HS-27A (cell line): ENCODE results near the gene MCMBP.
"Not testable (repeated sequence)": the region's sequence is repeated elsewhere in the genome, so short reads cannot be mapped to it uniquely, and the experiment has no call there.

Experiments used
- DNase-seq: peaks from one replicate; pipeline ENCODE4 v3.0.0-alpha.2; 2012; ENCODE audit warnings: low read depth, missing footprints

The MCMBP gene

GRCh38 chr10:119872610-119872859 is at the start of gene MCMBP:
Gene MCMBP (minus strand): TSS chr10:119872843. CDS start chr10:119872584, 259 bp downstream.
- DNase-seq, result no peak

GRCh38 chr10:119919826-119920225 is 47.2 kb upstream of the MCMBP start:
- no peak for DNase-seq

GRCh38 chr10:119919271-119919670 is 46.6 kb upstream of the MCMBP start:
- DNase-seq, result no peak

GRCh38 chr10:119917777-119918176 is 45.1 kb upstream of the MCMBP start:
- DNase-seq, result no peak

GRCh38 chr10:119910689-119911088 is 38.0 kb upstream of the MCMBP start:
- no peak for DNase-seq

GRCh38 chr10:119908166-119908565 is 35.5 kb upstream of the MCMBP start:
- DNase-seq, result no peak

GRCh38 chr10:119907695-119908094 is 35.1 kb upstream of the MCMBP start:
- DNase-seq, result not testable (repeated sequence)

- no peak for DNase-seq
Measured at GRCh38 chr10:119903946-119904666, 31.5 kb upstream of the MCMBP start.

- DNase-seq, result no peak
Measured at GRCh38 chr10:119898577-119898976, 25.9 kb upstream of the MCMBP start.

GRCh38 chr10:119896937-119897770 is 24.5 kb upstream of the MCMBP start:
- DNase-seq, result no peak

- no peak for DNase-seq
Measured at GRCh38 chr10:119896061-119896655, 23.5 kb upstream of the MCMBP start.

GRCh38 chr10:119893845-119894427 is 21.3 kb upstream of the MCMBP start:
- DNase-seq, result no peak

GRCh38 chr10:119893074-119893473 is 20.4 kb upstream of the MCMBP start:
- DNase-seq, result no peak

- DNase-seq, result peak; percentile 67
Measured at GRCh38 chr10:119892188-119893065, 19.8 kb upstream of the MCMBP start, which contains the start of gene SEC23IP. Gene SEC23IP (plus strand): TSS chr10:119892730. CDS start chr10:119892783, 53 bp downstream.

- not testable (repeated sequence) for DNase-seq
Measured at GRCh38 chr10:119891849-119892187, 19.2 kb upstream of the MCMBP start.

- DNase-seq, result not testable (repeated sequence)
Measured at GRCh38 chr10:119890307-119890706, 17.7 kb upstream of the MCMBP start.

GRCh38 chr10:119889201-119889600 is 16.6 kb upstream of the MCMBP start:
- not testable (repeated sequence) for DNase-seq

GRCh38 chr10:119888715-119889114 is 16.1 kb upstream of the MCMBP start:
- not testable (repeated sequence) for DNase-seq

- DNase-seq, result not testable (repeated sequence)
Measured at GRCh38 chr10:119886070-119886469, 13.4 kb upstream of the MCMBP start.

- DNase-seq, result not testable (repeated sequence)
Measured at GRCh38 chr10:119883901-119884611, 11.4 kb upstream of the MCMBP start.

GRCh38 chr10:119878524-119878923 is 5.9 kb upstream of the MCMBP start:
- no peak for DNase-seq
